ENCODE results near the gene SIPA1.

SIPA1 gene

DNA sequence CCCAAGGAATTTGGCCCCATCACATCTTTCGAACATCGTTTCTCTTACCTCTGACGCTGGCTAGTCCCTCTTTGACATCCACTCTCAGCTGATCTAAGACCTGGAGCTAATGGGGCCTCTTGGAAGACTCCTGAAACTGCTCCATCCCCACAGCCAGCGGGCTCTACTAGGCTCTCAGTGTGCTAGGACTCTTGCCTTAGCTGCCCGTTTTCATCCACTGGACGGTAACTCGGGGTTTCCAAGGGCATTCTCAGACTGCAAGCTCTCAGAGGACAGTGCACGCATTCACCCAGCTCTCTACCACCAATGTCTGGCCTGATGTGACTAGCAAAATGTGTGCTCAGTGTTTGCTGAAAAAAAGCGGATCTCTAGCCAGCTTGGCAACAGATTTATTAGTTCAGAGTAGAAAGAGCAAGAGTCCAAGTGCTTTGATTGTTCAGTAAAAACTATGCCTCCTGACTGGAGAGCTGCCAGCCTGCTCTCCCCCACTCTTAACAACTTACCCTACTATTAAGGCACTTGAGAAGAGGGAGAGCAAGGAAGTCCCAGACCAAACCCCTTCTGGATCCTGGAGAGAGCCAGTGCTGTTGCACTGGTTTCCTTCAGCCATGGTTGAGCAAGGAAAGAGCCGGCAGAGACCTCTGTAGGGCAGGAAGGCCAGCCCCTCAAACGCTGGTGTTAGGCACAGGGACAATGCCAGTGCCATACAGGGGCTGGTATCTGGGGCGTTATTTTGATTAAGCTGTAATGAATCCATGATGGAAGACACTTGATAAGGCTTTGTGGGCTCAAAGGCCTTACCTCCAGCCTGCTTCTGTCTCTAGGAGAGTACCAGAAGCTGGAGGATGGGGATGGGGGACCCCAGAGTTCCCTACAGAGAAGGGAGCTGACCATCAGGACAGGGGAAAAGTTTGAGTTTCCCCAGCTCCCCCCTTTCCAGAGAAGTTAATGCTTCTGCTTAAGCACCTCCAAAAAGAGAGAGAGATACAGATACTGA, 15.6 kb downstream of the SIPA1 start:
- in situ Hi-C loops (cut with MboI; ENCODE audit: low pct_unique_long_range_greater_than_20kb, low sequenced_read_pairs, unreplicated experiment), result no loop called here
- TF ChIP-seq, protein P1, sequence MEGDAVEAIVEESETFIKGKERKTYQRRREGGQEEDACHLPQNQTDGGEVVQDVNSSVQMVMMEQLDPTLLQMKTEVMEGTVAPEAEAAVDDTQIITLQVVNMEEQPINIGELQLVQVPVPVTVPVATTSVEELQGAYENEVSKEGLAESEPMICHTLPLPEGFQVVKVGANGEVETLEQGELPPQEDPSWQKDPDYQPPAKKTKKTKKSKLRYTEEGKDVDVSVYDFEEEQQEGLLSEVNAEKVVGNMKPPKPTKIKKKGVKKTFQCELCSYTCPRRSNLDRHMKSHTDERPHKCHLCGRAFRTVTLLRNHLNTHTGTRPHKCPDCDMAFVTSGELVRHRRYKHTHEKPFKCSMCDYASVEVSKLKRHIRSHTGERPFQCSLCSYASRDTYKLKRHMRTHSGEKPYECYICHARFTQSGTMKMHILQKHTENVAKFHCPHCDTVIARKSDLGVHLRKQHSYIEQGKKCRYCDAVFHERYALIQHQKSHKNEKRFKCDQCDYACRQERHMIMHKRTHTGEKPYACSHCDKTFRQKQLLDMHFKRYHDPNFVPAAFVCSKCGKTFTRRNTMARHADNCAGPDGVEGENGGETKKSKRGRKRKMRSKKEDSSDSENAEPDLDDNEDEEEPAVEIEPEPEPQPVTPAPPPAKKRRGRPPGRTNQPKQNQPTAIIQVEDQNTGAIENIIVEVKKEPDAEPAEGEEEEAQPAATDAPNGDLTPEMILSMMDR (IDR thresholded peaks at IDR 0.05; ENCODE audit: extremely low read depth, insufficient read depth, missing control alignments), result no peak
- no peak for DNase-seq (ENCODE audit: low spot score)

- TF ChIP-seq, protein P1 (IDR thresholded peaks at IDR 0.05; ENCODE audit: extremely low read depth, insufficient read depth, missing control alignments), result no peak
- in situ Hi-C loops (cut with MboI; ENCODE audit: low pct_unique_long_range_greater_than_20kb, low sequenced_read_pairs, unreplicated experiment), result no loop called here
- DNase-seq (ENCODE audit: low spot score), result no peak
Measured at GRCh38 chr11:65654375-65655349, 16.8 kb downstream of the SIPA1 start.

DNA sequence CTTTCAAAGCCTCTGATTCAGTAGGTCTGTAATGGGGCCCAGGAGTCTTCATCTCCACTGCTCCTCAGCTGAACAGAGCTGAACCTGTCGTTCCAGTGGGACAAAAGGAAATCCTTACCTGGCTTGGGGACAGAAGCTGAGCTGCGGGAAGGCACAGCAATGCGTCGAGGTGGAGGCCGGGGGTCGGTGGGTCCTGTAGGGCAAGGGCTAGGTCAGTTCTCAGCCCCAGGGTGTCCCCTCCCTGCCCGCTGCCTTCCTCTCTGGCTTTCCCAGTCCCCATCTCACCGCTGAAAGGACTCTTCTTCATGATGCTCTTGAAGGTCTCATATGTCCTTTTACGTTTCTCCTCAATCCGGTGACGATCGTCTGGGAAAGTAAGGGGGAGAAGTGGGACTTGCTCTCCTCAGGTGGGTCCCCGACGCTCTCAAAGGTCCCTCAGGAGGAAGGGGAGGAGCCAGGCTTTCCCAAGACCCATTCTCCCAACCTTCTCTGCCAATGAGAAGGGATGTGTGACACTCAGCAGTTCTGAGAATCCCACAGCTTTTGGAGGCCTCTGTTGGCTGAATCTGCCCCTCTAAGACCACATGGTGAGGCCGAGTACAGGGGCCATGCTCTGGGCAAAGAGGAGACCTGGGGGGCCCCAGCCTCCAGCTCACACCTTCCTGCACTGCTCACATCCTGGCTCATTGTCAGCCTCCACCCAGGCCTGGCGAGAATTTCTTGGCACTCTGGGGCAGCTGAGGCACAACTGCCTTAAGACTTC, 17.9 kb downstream of the SIPA1 start:
- TF ChIP-seq, protein P1 (IDR thresholded peaks at IDR 0.05; ENCODE audit: extremely low read depth, insufficient read depth, missing control alignments), result no peak
- in situ Hi-C loops (cut with MboI; ENCODE audit: low pct_unique_long_range_greater_than_20kb, low sequenced_read_pairs, unreplicated experiment), result no loop called here
- DNase-seq (ENCODE audit: low spot score), result no peak

DNA sequence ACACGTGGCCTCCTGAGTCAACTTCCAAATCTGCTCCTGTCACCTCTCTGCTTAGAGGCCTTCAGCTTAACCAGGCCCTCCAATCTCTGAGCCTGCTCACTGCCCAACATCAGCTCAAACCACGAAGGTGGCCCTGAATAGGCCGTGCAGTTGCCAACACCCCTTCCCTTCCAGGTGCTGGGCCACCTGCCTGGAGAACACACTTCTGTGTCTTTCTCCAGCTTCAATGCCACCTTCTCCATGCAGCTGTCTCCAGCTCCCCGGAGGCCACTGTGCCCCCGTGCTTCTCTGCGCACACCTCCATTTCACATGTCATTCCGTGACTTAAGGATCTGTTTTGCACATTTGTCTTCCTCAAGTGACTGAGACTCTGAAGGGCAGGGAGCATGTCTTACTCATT, 19.5 kb downstream of the SIPA1 start:
- no peak for DNase-seq (ENCODE audit: low spot score)
- in situ Hi-C loops (cut with MboI; ENCODE audit: low pct_unique_long_range_greater_than_20kb, low sequenced_read_pairs, unreplicated experiment), result no loop called here
- TF ChIP-seq, protein P1 (IDR thresholded peaks at IDR 0.05; ENCODE audit: extremely low read depth, insufficient read depth, missing control alignments), result no peak

GRCh38 chr11:65658174-65659021, 20.5 kb downstream of the SIPA1 start:
- no peak for DNase-seq (ENCODE audit: low spot score)
- TF ChIP-seq, protein P1 (IDR thresholded peaks at IDR 0.05; ENCODE audit: extremely low read depth, insufficient read depth, missing control alignments), result no peak
- in situ Hi-C loops (cut with MboI; ENCODE audit: low pct_unique_long_range_greater_than_20kb, low sequenced_read_pairs, unreplicated experiment), result no loop called here

All from GM13977 (cell line).